Measurements from ENCODE around the gene PLOD3. TPM values are rescaled to one million over a fixed set of nuclear protein-coding genes. Genes with fewer than 3 reads are reported as not detected.

PLOD3 gene
- total RNA-seq, 1 donor from 2014 or later: 86.9 TPM

DNA sequence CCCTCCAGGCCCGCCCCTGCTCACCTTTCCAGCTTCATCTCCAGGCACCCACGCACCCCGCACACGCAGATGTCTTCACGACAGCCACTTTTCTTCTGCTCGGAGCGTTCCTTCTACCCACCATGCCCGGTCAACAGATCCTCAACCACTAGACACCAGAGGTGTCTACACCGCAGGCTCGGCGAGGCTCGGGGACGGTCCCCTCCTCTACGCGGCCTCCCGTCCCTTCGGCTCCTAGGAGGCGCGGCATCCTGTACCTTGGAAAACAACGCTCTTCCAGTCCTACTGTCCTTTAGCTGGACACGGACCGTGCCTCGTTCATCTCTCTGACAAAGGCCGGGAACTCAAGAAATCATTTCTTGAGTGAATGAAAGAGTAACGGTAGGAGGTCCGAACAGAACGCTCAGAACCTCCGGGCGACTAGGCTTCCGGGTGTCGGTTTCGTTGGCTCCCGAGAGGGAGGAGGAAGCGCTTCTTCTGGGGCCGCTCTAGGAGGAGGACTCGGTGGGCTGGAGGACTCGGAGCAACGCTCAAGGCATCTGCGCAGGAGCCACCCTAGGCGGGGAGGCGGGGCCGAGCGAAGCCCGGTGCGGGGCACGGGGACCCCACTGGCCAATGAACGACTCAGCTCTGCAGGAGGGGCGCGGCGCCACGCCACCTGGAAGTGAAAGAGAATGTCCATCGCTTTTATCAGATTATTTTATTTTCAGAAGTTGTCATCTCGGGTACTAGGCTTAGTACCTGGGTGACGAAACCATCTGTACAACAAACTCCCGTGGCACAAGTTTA, 34.7 kb upstream of the PLOD3 start:
- Mint-ChIP-seq H3K27me3 (ENCODE audit: low read depth) (peaks cover 14% of the 10 kb centered on the region), H3K9me3 (no peaks in the 10 kb centered on the region), H3K4me3 (peak overlapping the region; percentile 98), H3K36me3 (ENCODE audit: low read depth) (peaks cover 6% of the 10 kb centered on the region), H3K4me1 (peaks cover 22% of the 10 kb centered on the region), H3K27ac (ENCODE audit: unreplicated experiment) (peak overlapping the region; percentile 98)
- no peak for TF ChIP-seq CTCF (conservative IDR thresholded peaks at IDR 0.05)
- peak; percentile 97 for DNase-seq (ENCODE audit: low read depth, low spot score)

DNA sequence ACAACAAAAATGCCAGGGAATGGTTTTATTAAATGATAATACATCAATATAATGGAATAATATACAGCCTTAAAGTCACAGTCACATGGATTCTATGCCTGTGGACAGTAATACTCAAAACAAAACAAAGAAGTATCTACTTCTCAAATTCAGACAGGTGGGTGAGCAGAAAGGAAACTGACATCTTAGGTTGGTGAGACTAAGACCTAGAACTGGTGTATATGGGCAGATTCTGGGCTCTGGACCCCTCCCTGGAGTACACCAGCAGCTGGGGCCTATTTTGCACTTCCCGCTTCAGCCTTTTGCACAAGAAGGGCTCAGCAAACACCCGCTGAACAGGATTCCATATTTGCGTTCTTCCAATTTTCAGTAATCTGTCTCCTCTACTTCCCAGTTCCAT, 32.9 kb upstream of the PLOD3 start:
- no peak for DNase-seq (ENCODE audit: low read depth, low spot score)
- peak overlapping the region; percentile 98 for H3K4me3 Mint-ChIP-seq
- H3K4me1 Mint-ChIP-seq: peaks cover 26% of the 10 kb centered on the region
- peaks cover 8% of the 10 kb centered on the region for H3K27me3 Mint-ChIP-seq (ENCODE audit: low read depth)
- peaks cover 6% of the 10 kb centered on the region for H3K36me3 Mint-ChIP-seq (ENCODE audit: low read depth)
- no peak overlapping the region for H3K27ac Mint-ChIP-seq (ENCODE audit: unreplicated experiment)
- H3K9me3 Mint-ChIP-seq: no peaks in the 10 kb centered on the region
- TF ChIP-seq CTCF (conservative IDR thresholded peaks at IDR 0.05): no peak

- DNase-seq (ENCODE audit: low read depth, low spot score): no peak
- Mint-ChIP-seq H3K36me3 (ENCODE audit: low read depth) (peaks cover 6% of the 10 kb centered on the region), H3K4me1 (peaks cover 39% of the 10 kb centered on the region), H3K9me3 (no peaks in the 10 kb centered on the region), H3K27me3 (ENCODE audit: low read depth) (peaks cover 2% of the 10 kb centered on the region), H3K4me3 (peak overlapping the region; percentile 66), H3K27ac (ENCODE audit: unreplicated experiment) (no peak overlapping the region)
- TF ChIP-seq CTCF (conservative IDR thresholded peaks at IDR 0.05): no peak
Measured at GRCh38 chr7:101248276-101248675, 30.9 kb upstream of the PLOD3 start.

DNA sequence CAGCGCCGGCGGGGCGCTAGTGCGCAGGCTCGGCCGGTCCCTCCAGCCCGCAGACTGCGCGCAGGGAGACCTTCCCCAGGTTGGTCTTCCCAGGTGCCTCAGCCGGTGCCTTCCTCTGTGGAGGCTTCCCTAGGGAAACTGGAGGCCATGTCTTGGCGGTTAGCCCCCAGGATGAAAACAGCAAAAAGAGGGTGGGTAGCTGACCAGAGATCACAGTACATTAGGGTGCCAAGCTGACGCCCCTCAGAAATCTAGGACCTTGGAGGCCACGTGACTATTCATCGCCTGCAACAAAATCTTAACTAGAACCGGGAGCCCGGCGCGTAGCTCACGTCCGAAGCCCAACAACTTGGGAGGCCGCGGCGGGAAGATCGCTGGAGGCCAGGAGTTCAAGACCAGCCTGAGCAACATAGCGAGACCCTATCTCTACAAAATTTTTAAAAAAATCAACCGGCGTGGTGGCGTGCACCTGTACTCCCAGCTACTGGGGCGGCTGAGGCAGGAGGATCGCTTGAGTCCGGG, 27.8 kb upstream of the PLOD3 start:
- Mint-ChIP-seq H3K27me3 (ENCODE audit: low read depth) (no peaks in the 10 kb centered on the region), H3K9me3 (no peaks in the 10 kb centered on the region), H3K36me3 (ENCODE audit: low read depth) (peaks cover 4% of the 10 kb centered on the region), H3K4me3 (peak overlapping the region; percentile 95), H3K4me1 (peaks cover 21% of the 10 kb centered on the region), H3K27ac (ENCODE audit: unreplicated experiment) (peak overlapping the region; percentile 93)
- DNase-seq (ENCODE audit: low read depth, low spot score): no peak
- TF ChIP-seq CTCF (conservative IDR thresholded peaks at IDR 0.05): no peak

- DNase-seq (ENCODE audit: low read depth, low spot score): peak; percentile 89
- Mint-ChIP-seq H3K9me3 (no peaks in the 10 kb centered on the region), H3K4me1 (peaks cover 17% of the 10 kb centered on the region), H3K36me3 (ENCODE audit: low read depth) (peaks cover 4% of the 10 kb centered on the region), H3K27me3 (ENCODE audit: low read depth) (no peaks in the 10 kb centered on the region), H3K27ac (ENCODE audit: unreplicated experiment) (peak within 1 kb of the TSS; percentile 93), H3K4me3 (peak within 1 kb of the TSS; percentile 95)
- peak; percentile 93 for TF ChIP-seq CTCF (conservative IDR thresholded peaks at IDR 0.05)
Measured at GRCh38 chr7:101244375-101245146, 27.2 kb upstream of the PLOD3 start, which contains the start of gene FIS1. Gene FIS1, minus strand, starts transcription at chr7:101245081. Its CDS starts 77 bp downstream, at chr7:101245004.
